ENCODE measurements around the gene SOCS2. TPM values are rescaled to one million over a fixed set of nuclear protein-coding genes. Genes with fewer than 3 reads are reported as not detected.
"Not testable (repeated sequence)": the region's sequence is repeated elsewhere in the genome, so short reads cannot be mapped to it uniquely, and the experiment has no call there.

The SOCS2 gene
- total and polyA plus RNA-seq, 10 donors: 5.3 to 32.3 (median 12.2) TPM

DNA sequence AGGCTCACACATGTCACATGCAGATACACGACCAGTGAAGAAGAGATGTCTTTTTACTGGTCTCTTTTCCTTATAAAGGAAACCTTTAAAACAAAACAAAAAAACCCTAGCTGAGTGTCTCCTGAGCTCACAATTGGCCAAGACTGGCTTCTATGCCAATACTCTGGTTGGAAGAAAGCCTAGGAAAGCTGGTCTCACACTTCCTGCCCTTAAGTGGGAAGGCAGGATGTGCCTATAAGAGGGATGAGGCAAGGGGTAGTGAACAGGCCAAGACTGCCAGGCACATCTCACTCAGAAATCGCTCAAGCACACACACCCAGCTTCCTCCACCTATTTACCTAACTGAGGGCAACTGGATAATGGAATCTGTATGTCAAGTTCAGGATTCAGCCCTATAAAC, 50.0 kb downstream of the SOCS2 start:
- no peak overlapping the region for H3K4me3 ChIP-seq
- no peaks in the 10 kb centered on the region for H3K27me3 ChIP-seq (replicated peaks in 1 of 7)
- H3K36me3 ChIP-seq: no peaks in the 10 kb centered on the region
- H3K9me3 ChIP-seq: no peaks in the 10 kb centered on the region
- DNase-seq: no peak
- H3K27ac ChIP-seq: no peak overlapping the region
- intact Hi-C loops (cut with DNase I; ENCODE audit: low total_unique reads): no loop called here
- TF ChIP-seq, protein P1, sequence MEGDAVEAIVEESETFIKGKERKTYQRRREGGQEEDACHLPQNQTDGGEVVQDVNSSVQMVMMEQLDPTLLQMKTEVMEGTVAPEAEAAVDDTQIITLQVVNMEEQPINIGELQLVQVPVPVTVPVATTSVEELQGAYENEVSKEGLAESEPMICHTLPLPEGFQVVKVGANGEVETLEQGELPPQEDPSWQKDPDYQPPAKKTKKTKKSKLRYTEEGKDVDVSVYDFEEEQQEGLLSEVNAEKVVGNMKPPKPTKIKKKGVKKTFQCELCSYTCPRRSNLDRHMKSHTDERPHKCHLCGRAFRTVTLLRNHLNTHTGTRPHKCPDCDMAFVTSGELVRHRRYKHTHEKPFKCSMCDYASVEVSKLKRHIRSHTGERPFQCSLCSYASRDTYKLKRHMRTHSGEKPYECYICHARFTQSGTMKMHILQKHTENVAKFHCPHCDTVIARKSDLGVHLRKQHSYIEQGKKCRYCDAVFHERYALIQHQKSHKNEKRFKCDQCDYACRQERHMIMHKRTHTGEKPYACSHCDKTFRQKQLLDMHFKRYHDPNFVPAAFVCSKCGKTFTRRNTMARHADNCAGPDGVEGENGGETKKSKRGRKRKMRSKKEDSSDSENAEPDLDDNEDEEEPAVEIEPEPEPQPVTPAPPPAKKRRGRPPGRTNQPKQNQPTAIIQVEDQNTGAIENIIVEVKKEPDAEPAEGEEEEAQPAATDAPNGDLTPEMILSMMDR (IDR thresholded peaks at IDR 0.05 in 8 of 11, conservative IDR thresholded peaks at IDR 0.05 in 3 of 11): no peak
- TF ChIP-seq POLR2A (IDR thresholded peaks at IDR 0.05) (no peak), POLR2AphosphoS5 (IDR thresholded peaks at IDR 0.05) (no peak)
- 59 to 87% (median 75%) methylated on average over 2 of the region's 2 CpGs for WGBS, 5 donors
- no peaks in the 10 kb centered on the region for H3K4me1 ChIP-seq

DNA sequence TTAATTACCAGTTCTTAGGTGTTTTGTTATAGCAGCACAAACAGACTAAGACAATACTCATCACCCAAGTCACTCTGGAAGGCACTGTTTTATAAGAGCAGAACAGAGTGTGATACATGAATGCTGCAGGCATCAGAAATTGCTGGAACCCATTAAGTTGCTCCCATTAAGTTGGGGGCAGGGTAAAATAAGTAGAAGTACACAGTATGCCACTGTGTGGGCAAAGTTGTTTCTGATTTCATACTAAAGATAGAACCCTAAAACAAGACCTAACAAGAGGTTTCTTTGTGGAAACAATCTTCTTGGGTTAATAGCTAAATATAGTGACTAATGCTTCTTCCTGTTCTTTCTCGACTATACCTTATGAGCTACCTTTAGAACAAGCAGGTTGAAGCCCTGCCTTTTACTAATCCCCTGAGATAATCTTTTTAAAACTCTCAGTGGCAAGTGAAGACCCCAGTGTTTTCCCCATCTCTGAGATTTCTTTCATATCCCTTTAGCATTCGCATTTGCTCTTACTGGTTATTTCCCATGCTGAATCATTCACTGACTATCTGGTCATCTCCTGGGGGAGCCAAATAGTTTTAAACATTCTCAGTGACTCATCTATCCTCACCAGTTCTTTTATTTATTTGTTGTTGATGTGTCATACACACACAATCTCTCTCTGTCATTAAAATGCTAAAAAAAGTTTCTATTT, 52.3 kb downstream of the SOCS2 start:
- H3K27me3 ChIP-seq (replicated peaks in 1 of 7): no peaks in the 10 kb centered on the region
- H3K4me3 ChIP-seq: no peak overlapping the region
- DNase-seq: no peak
- H3K36me3 ChIP-seq: no peaks in the 10 kb centered on the region
- intact Hi-C loops (cut with DNase I; ENCODE audit: low total_unique reads): no loop called here
- no peak overlapping the region for H3K27ac ChIP-seq
- WGBS, 5 donors: 34 to 67% (median 53%) methylated on average over 2 of the region's 2 CpGs
- TF ChIP-seq, protein P1 (IDR thresholded peaks at IDR 0.05 in 8 of 11, conservative IDR thresholded peaks at IDR 0.05 in 3 of 11): no peak
- TF ChIP-seq POLR2A (IDR thresholded peaks at IDR 0.05) (no peak), POLR2AphosphoS5 (IDR thresholded peaks at IDR 0.05) (no peak)
- H3K4me1 ChIP-seq: no peaks in the 10 kb centered on the region
- peaks cover 0 to 6% (median 0%) of the 10 kb centered on the region in 8 donors for H3K9me3 ChIP-seq

DNA sequence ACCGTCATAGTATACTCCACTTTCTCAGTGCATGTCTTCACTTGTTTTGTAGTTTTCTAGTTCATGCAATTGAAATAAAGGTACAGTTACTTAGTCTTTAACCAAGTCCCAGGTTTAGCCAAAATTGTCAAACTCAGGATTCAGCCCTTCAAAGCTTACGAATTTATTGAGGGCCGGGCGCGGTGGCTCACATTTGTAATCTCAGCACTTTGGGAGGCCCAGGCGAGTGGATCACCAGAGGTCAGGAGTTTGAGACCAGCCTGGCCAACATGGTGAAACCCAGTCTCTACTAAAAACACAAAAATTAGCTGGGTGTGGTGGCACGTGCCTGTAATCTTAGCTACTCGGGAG, 52.8 kb downstream of the SOCS2 start:
- H3K36me3 ChIP-seq; H3K4me3 ChIP-seq; H3K27ac ChIP-seq; H3K9me3 ChIP-seq; H3K27me3 ChIP-seq (replicated peaks in 1 of 7); intact Hi-C loops (cut with DNase I; ENCODE audit: low total_unique reads); H3K4me1 ChIP-seq; DNase-seq: not testable (repeated sequence)
- WGBS, 5 donors: 89 to 95% (median 90%) methylated on average over 8 of the region's 8 CpGs

DNA sequence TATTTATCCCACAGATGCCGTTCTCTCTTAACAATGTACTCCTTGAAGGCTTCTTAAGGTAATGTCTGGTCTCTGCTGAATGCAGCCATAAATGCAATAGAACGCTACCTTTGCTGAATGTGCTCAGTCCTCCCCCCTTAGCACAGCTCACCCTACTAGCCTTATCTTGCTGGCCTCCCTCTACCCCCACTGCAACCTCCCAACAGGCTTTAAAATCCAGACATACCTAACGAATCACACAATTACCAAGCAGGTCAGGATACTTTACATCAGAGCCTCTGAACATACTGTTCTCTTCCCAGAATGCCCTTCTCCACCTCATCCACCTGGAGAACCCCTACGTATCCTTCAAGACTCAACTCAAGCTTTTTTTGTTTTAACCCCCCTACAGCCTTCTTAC, 53.7 kb downstream of the SOCS2 start:
- intact Hi-C loops (cut with DNase I; ENCODE audit: low total_unique reads): no loop called here
- Histone ChIP-seq H3K4me1 (no peaks in the 10 kb centered on the region), H3K27me3 (replicated peaks in 1 of 7) (no peaks in the 10 kb centered on the region), H3K4me3 (no peak overlapping the region), H3K27ac (no peak overlapping the region), H3K9me3 (peaks cover 0 to 6% (median 0%) of the 10 kb centered on the region in 8 donors), H3K36me3 (no peaks in the 10 kb centered on the region)
- TF ChIP-seq POLR2A (IDR thresholded peaks at IDR 0.05) (no peak), POLR2AphosphoS5 (IDR thresholded peaks at IDR 0.05) (no peak)
- TF ChIP-seq, protein P1 (IDR thresholded peaks at IDR 0.05 in 8 of 11, conservative IDR thresholded peaks at IDR 0.05 in 3 of 11): no peak
- no peak for DNase-seq
- WGBS, 5 donors: 87 to 97% (median 94%) methylated on average over 4 of the region's 4 CpGs

Other genes with a start within 250 kb of the SOCS2 start
- 10 to 100 TPM; 36.8 to 59.3 (median 43.9) TPM for gene NUDT4, start 194.8 kb upstream of the SOCS2 start, total RNA-seq
- gene NUDT4, start 194.8 kb upstream of the SOCS2 start, polyA plus RNA-seq: 10 to 100 TPM; 14.9 to 27.5 (median 22.2) TPM
- 10 to 100 TPM; 33.5 to 84.4 (median 60.1) TPM for gene UBE2N, start 130.7 kb upstream of the SOCS2 start, total RNA-seq
- gene UBE2N, start 130.7 kb upstream of the SOCS2 start, polyA plus RNA-seq: 10 to 100 TPM; 57.1 to 81.8 (median 80.9) TPM
- gene MRPL42, start 105.2 kb upstream of the SOCS2 start, total RNA-seq: 10 to 100 TPM; 37.2 to 56.8 (median 46.6) TPM
- gene MRPL42, start 105.2 kb upstream of the SOCS2 start, polyA plus RNA-seq: 10 to 100 TPM; 17.9 to 31.1 (median 30.2) TPM
- 10 to 100 TPM; 12.4 to 58.7 (median 27.4) TPM for gene CRADD, start 104.7 kb downstream of the SOCS2 start, total RNA-seq
- gene CRADD, start 104.7 kb downstream of the SOCS2 start, polyA plus RNA-seq: 10 to 100 TPM in 1 of 3 donors, 1 to 10 TPM in 2; 5.5 to 15.9 (median 8.9) TPM

Data from spleen (tissue), 11 donors.